GM12872 (cell line): Measurements from ENCODE around the gene OCEL1.

Experiments
- CTCF ChIP-seq: IDR thresholded peaks from 3 replicates; pipeline ENCODE4 v1.5.1; 2011; ENCODE audit warnings: low read depth, mild to moderate bottlenecking, low read length, moderate library complexity; ENCODE audit not compliant: insufficient read depth

OCEL1 gene

GRCh38 chr19:17192751-17193150, 33.3 kb upstream of the OCEL1 start:
- TF ChIP-seq CTCF, result no peak

GRCh38 chr19:17194608-17195007, 31.4 kb upstream of the OCEL1 start:
- no peak for TF ChIP-seq CTCF

- TF ChIP-seq CTCF, result no peak
These were observed 30.9 kb upstream of the OCEL1 start for GRCh38 chr19:17195106-17195505.

GRCh38 chr19:17196610-17197009, 29.4 kb upstream of the OCEL1 start:
- TF ChIP-seq CTCF, result no peak

GRCh38 chr19:17197666-17198065, 28.4 kb upstream of the OCEL1 start:
- TF ChIP-seq CTCF, result no peak

- TF ChIP-seq CTCF, result no peak
These were observed 25.5 kb upstream of the OCEL1 start for GRCh38 chr19:17200408-17201079.

- no peak for TF ChIP-seq CTCF
These were observed 23.8 kb upstream of the OCEL1 start for GRCh38 chr19:17202249-17202648.
